Measurements from ENCODE around the gene TTR. TPM values are rescaled to one million over a fixed set of nuclear protein-coding genes. Genes with fewer than 3 reads are reported as not detected.

TTR gene
- total RNA-seq, 4 donors from 2014 or later = not detected

GRCh38 chr18:31614044-31614443 lies 22.4 kb downstream of the TTR start:
- TF ChIP-seq CTCF (IDR thresholded peaks at IDR 0.05; ENCODE audit: low read depth) = no peak

GRCh38 chr18:31616586-31616985 lies 24.9 kb downstream of the TTR start:
- no peak for TF ChIP-seq CTCF (IDR thresholded peaks at IDR 0.05; ENCODE audit: low read depth)

- no peak for TF ChIP-seq CTCF (IDR thresholded peaks at IDR 0.05; ENCODE audit: low read depth)
Observed at GRCh38 chr18:31617031-31617717, 25.5 kb downstream of the TTR start.

GRCh38 chr18:31618801-31619200 lies 27.1 kb downstream of the TTR start:
- TF ChIP-seq CTCF (IDR thresholded peaks at IDR 0.05; ENCODE audit: low read depth) = no peak

GRCh38 chr18:31619291-31619690 lies 27.6 kb downstream of the TTR start:
- TF ChIP-seq CTCF (IDR thresholded peaks at IDR 0.05; ENCODE audit: low read depth) = no peak

- no peak for TF ChIP-seq CTCF (IDR thresholded peaks at IDR 0.05; ENCODE audit: low read depth)
Observed at GRCh38 chr18:31624892-31625640, 33.4 kb downstream of the TTR start.

- TF ChIP-seq CTCF (IDR thresholded peaks at IDR 0.05; ENCODE audit: low read depth) = no peak
Observed at GRCh38 chr18:31626409-31626808, 34.7 kb downstream of the TTR start.

Measured in subcutaneous adipose tissue (tissue), 4 donors.